Neural cell (in vitro differentiated cells): ENCODE results near the gene DDX24. TPM values are rescaled to one million over a fixed set of nuclear protein-coding genes. Genes with fewer than 3 reads are reported as not detected.

Experiments
- H2AFZ ChIP-seq: fragments of 200-600, 300-800 bp; sonication (generic), shearing (Covaris generic); 2 replicates; pipeline ENCODE4 v1.6.0; 2014; ENCODE audit warnings: low read depth, mild to moderate bottlenecking, antibody characterized with exemption, low read length, moderate library complexity
- H3F3A ChIP-seq: fragments of 200-600 bp; shearing (Covaris generic); 2 replicates; pipeline ENCODE4 v1.6.1; 2016; ENCODE audit warnings: mild to moderate bottlenecking, moderate library complexity, mixed read lengths, antibody characterized with exemption, low read length; ENCODE audit not compliant: insufficient read depth, poor library complexity, severe bottlenecking
- H3K27ac ChIP-seq: fragments of 200-600, 300-800 bp; sonication (generic), shearing (Covaris generic); 2 replicates; pipeline ENCODE4 v1.5.1; 2014; ENCODE audit warnings: mild to moderate bottlenecking, low read length, moderate library complexity
- H3K27me3 ChIP-seq: fragments of 300-800, 200-600 bp; sonication (generic), shearing (Covaris generic); 2 replicates; pipeline ENCODE4 v1.6.0; 2014; ENCODE audit warnings: mild to moderate bottlenecking, low read depth, low read length, moderate library complexity; ENCODE audit not compliant: insufficient read depth
- H3K36me3 ChIP-seq: fragments of 300-800, 200-600 bp; sonication (generic), shearing (Covaris generic); 2 replicates; pipeline ENCODE4 v1.5.1; 2014; ENCODE audit warnings: mild to moderate bottlenecking, antibody characterized with exemption, low read length, moderate library complexity; ENCODE audit not compliant: insufficient read depth
- H3K4me2 ChIP-seq: fragments of 300-800, 200-600 bp; sonication (generic), shearing (Covaris generic); 2 replicates; pipeline ENCODE4 v1.6.0; 2014; ENCODE audit warnings: mild to moderate bottlenecking, low read length
- H3K4me3 ChIP-seq: fragments of 300-800, 200-600 bp; sonication (generic), shearing (Covaris generic); 2 replicates; pipeline ENCODE4 v1.5.1; 2014; ENCODE audit warnings: mild to moderate bottlenecking, low read length, moderate library complexity
- H3K79me2 ChIP-seq: fragments of 200-600 bp; shearing (Covaris generic); replicated peaks from 2 replicates; pipeline ENCODE4 v1.6.0; 2014; ENCODE audit warnings: mild to moderate bottlenecking, low read length, moderate library complexity; ENCODE audit not compliant: insufficient read depth
- H3K9ac ChIP-seq: fragments of 300-800, 200-600 bp; sonication (generic), shearing (Covaris generic); 2 replicates; pipeline ENCODE4 v1.6.1; 2016; ENCODE audit warnings: mild to moderate bottlenecking, low read length, mixed read lengths
- H3K9me2 ChIP-seq: fragments of 200-600 bp; shearing (Covaris generic); 2 replicates; pipeline ENCODE4 v1.6.1; 2016; ENCODE audit warnings: mild to moderate bottlenecking, low read length, mixed read lengths; ENCODE audit not compliant: insufficient read depth
- H3K9me3 ChIP-seq: fragments of 200-600, 300-800 bp; sonication (generic), shearing (Covaris generic); 2 replicates; pipeline ENCODE4 v1.6.1; 2016; ENCODE audit warnings: mild to moderate bottlenecking, mixed run types, low read length, moderate library complexity, mixed read lengths
- H4K20me1 ChIP-seq: fragments of 200-600 bp; shearing (Covaris generic); 2 replicates; pipeline ENCODE4 v1.6.1; 2016; ENCODE audit warnings: mild to moderate bottlenecking, mixed run types; ENCODE audit not compliant: insufficient read depth
- CTCF ChIP-seq: fragments of 450-650 bp; IDR thresholded peaks from 2 replicates; pipeline ENCODE4 v1.5.1; 2014; ENCODE audit warnings: antibody characterized with exemption, mild to moderate bottlenecking, moderate library complexity; ENCODE audit not compliant: poor library complexity, severe bottlenecking
- EP300 ChIP-seq: fragments of 450-650 bp; conservative IDR thresholded peaks from 2 replicates; pipeline ENCODE4 v1.6.1; 2014; ENCODE audit warnings: antibody characterized with exemption, mild to moderate bottlenecking, moderate library complexity; ENCODE audit not compliant: poor library complexity, severe bottlenecking
- EZH2 ChIP-seq: fragments of 200-600, 300-800 bp; shearing (Covaris generic), sonication (generic); IDR thresholded peaks from 2 replicates; pipeline ENCODE4 v1.6.1; 2014; ENCODE audit warnings: antibody characterized with exemption, low read length, borderline replicate concordance, mild to moderate bottlenecking; ENCODE audit not compliant: insufficient read depth, poor library complexity, severe bottlenecking
- MXI1 ChIP-seq: fragments of 450-650 bp; conservative IDR thresholded peaks from 2 replicates; pipeline ENCODE4 v1.6.1; 2014; ENCODE audit warnings: antibody characterized with exemption, mild to moderate bottlenecking; ENCODE audit not compliant: poor library complexity, severe bottlenecking
- POLR2AphosphoS5 ChIP-seq: IDR thresholded peaks from 2 replicates; pipeline ENCODE4 v1.6.1; 2012
- RAD21 ChIP-seq: fragments of 450-650 bp; conservative IDR thresholded peaks from 2 replicates; pipeline ENCODE4 v1.6.1; 2014; ENCODE audit warnings: antibody characterized with exemption, mild to moderate bottlenecking, moderate library complexity
- REST ChIP-seq: IDR thresholded peaks from 2 replicates; pipeline ENCODE4 v1.6.1; 2012; ENCODE audit warnings: borderline replicate concordance
- SMC3 ChIP-seq: fragments of 450-650 bp; conservative IDR thresholded peaks from 2 replicates; pipeline ENCODE4 v1.6.1; 2014; ENCODE audit warnings: antibody characterized with exemption, mild to moderate bottlenecking, moderate library complexity; ENCODE audit not compliant: poor library complexity
- TAF1 ChIP-seq: IDR thresholded peaks from 2 replicates; pipeline ENCODE4 v1.6.1; 2012; ENCODE audit warnings: low read depth
- polyA plus RNA-seq: library from polyadenylated mRNA; depleted of rRNA; stranded (reverse); fragments of >200 nt; gene quantifications from 2 replicates; pipeline ENCODE4 v1.2.3, GENCODE V29; 2014

The DDX24 gene
- polyA plus RNA-seq, 1 donor from 2014 or later: 177 TPM

GRCh38 chr14:94048691-94049624, 32.0 kb downstream of the DDX24 start:
- Histone ChIP-seq H3F3A (no peaks in the 10 kb centered on the region), H3K9ac (no peak overlapping the region), H3K36me3 (peaks cover 9% of the 10 kb centered on the region), H3K9me3 (no peaks in the 10 kb centered on the region), H3K4me2 (no peak overlapping the region), H3K9me2 (no peaks in the 10 kb centered on the region), H2AFZ (no peak overlapping the region), H3K79me2 (no peaks in the 10 kb centered on the region), H3K27ac (no peak overlapping the region), H3K27me3 (no peaks in the 10 kb centered on the region), H4K20me1 (no peaks in the 10 kb centered on the region), H3K4me3 (no peak overlapping the region)
- TF ChIP-seq RAD21: no peak
- TF ChIP-seq MXI1: no peak
- TF ChIP-seq POLR2AphosphoS5: no peak
- TF ChIP-seq TAF1: no peak
- no peak for TF ChIP-seq REST
- TF ChIP-seq EP300: no peak
- no peak for TF ChIP-seq EZH2
- TF ChIP-seq SMC3: no peak
- TF ChIP-seq CTCF: no peak

- no peak for TF ChIP-seq TAF1
- no peak for TF ChIP-seq CTCF
- TF ChIP-seq RAD21: no peak
- no peak for TF ChIP-seq MXI1
- no peak for TF ChIP-seq EZH2
- TF ChIP-seq EP300: no peak
- no peak for TF ChIP-seq REST
- TF ChIP-seq POLR2AphosphoS5: no peak
- no peak for TF ChIP-seq SMC3
- H3K27me3 ChIP-seq: no peaks in the 10 kb centered on the region
- no peaks in the 10 kb centered on the region for H4K20me1 ChIP-seq
- H3K4me2 ChIP-seq: no peak overlapping the region
- H3K9me2 ChIP-seq: no peaks in the 10 kb centered on the region
- no peaks in the 10 kb centered on the region for H3K79me2 ChIP-seq
- H3K27ac ChIP-seq: no peak overlapping the region
- no peaks in the 10 kb centered on the region for H3F3A ChIP-seq
- no peak overlapping the region for H3K9ac ChIP-seq
- H3K4me3 ChIP-seq: no peak overlapping the region
- H3K36me3 ChIP-seq: peaks cover 9% of the 10 kb centered on the region
- H2AFZ ChIP-seq: no peak overlapping the region
- no peaks in the 10 kb centered on the region for H3K9me3 ChIP-seq
Observed at GRCh38 chr14:94047581-94047980, 33.4 kb downstream of the DDX24 start.
